ENCODE data around the gene ZBTB45. TPM values are rescaled to one million over a fixed set of nuclear protein-coding genes. Genes with fewer than 3 reads are reported as not detected.

The ZBTB45 gene
- total and polyA plus RNA-seq, 9 of the 15 experiments (the other 6 are each of a cell fraction or from before 2014, with no cell fraction given), result 0.08 to 16.1 (median 1.8) TPM

- ATAC-seq (peak; percentile 91), DNase-seq (ENCODE audit: extremely low read depth in 1 of 4, low spot score in 3 of 4) (peak; percentile 91 to 99 (median 94)), FAIRE-seq (peak; percentile 95)
- H3K4me2 ChIP-seq (ENCODE audit: insufficient read depth, low read length), result peak within 1 kb of the TSS; percentile 90
- peak within 1 kb of the TSS; percentile 92 for H3K27ac ChIP-seq (ENCODE audit: extremely low read depth, low read depth, low read length)
- POLR2A ChIA-PET, result interaction anchor here (0.5 to 2.1 kb wide), 10 partner anchors 10 to 108 kb away, joined by 3 to 6 read pairs (median 4); partner anchors contain the start of genes CHMP2A and ZNF584
- under 1% methylated on average over 55 of the region's 64 CpGs for WGBS (ENCODE audit: insufficient coverage, low coverage, missing lambda C conversion rate)
- H3K79me2 ChIP-seq (ENCODE audit: control insufficient read depth, insufficient read depth, low read length), result no peaks in the 10 kb centered on the region
- H3K4me1 ChIP-seq (replicated peaks in 1 of 2; ENCODE audit: control insufficient read depth in 2 of 2, insufficient read depth in 2 of 2, low read length in 2 of 2), result peaks cover 26 to 52% of the 10 kb centered on the region in 2 experiments
- no peaks in the 10 kb centered on the region for H3K27me3 ChIP-seq (ENCODE audit: control insufficient read depth in 2 of 2, insufficient read depth in 2 of 2, low read length in 2 of 2)
- peak within 1 kb of the TSS; percentile 99 for H2AFZ ChIP-seq (ENCODE audit: low read depth, low read length)
- BruUV-seq (replicated peaks), result no TSS peak
- no peaks in the 10 kb centered on the region for H3K9me3 ChIP-seq (replicated peaks; ENCODE audit: control insufficient read depth, insufficient read depth, low read depth, low read length)
- in situ Hi-C loops (cut with MboI) (no loop called here), intact Hi-C loops (cut with micrococcal nuclease) (loop anchor here (1.0 to 5.0 kb wide), 3 partner anchors 43 to 294 kb away; partner anchors contain the start of genes ZBTB45, ZNF274 and ZSCAN22)
- CTCF ChIA-PET (ENCODE audit: low intra/inter-chr PET ratio), result no interaction called here
- no peaks in the 10 kb centered on the region for H3K9me1 ChIP-seq (ENCODE audit: control insufficient read depth, insufficient read depth, low read length)
- peak within 1 kb of the TSS; percentile 75 to 90 for H3K9ac ChIP-seq (ENCODE audit: insufficient read depth in 1 of 2, low read depth in 2 of 2, low read length in 2 of 2)
- 0 out of 2 replicates have a peak, but pooled peaks cover 9% of the 10 kb centered on the region for H4K20me1 ChIP-seq (replicated peaks; ENCODE audit: control insufficient read depth, insufficient read depth, low read length)
- peak within 1 kb of the TSS; percentile 59 for H3K4me3 ChIP-seq
- peaks cover 37% of the 10 kb centered on the region; the same call in 2 of the 3 replicates for H3K36me3 ChIP-seq (ENCODE audit: control insufficient read depth, insufficient read depth, low read length)
- TF ChIP-seq KLF1 (tag; IDR thresholded peaks at IDR 0.05) (peak; percentile 82), TRIM24 (IDR thresholded peaks at IDR 0.05) (peak in 1 of 2 experiments; percentile 1; a peak in 1 of 4 replicates), SIX5 (IDR thresholded peaks at IDR 0.05; ENCODE audit: borderline replicate concordance in 1 of 2, insufficient read depth in 1 of 2, low read depth in 1 of 2, low read length in 2 of 2) (peak; percentile 77 to 78; a peak in 3 of 4 replicates), HDAC2 (IDR thresholded peaks at IDR 0.05) (peak; percentile 21; the same call in 1 of the 2 replicates), TRIM28 (IDR thresholded peaks at IDR 0.05) (no peak), SMAD2 (IDR thresholded peaks at IDR 0.05; ENCODE audit: low read depth, low read length) (no peak), ZBTB40 (IDR thresholded peaks at IDR 0.05) (peak; percentile 90), ZBTB40 (CRISPR knock-in tag; IDR thresholded peaks at IDR 0.05) (no peak), ZNF830 (CRISPR knock-in tag; IDR thresholded peaks at IDR 0.05) (peak; percentile 74; the same call in 1 of the 2 replicates), MEF2A (IDR thresholded peaks at IDR 0.05; ENCODE audit: control insufficient read depth, low read depth, low read length) (no peak), PHF20 (IDR thresholded peaks at IDR 0.05; ENCODE audit: partially characterized antibody) (peak; percentile 30), PKNOX1 (IDR thresholded peaks at IDR 0.05) (peak; percentile 63)
These were observed 43.7 kb downstream of the ZBTB45 start, which contains the start of gene ZNF446 for GRCh38 chr19:58475714-58476497. ZNF446 (plus strand) TSS chr19:58476352; CDS start chr19:58477219, 867 bp downstream.

Measured in K562 (cell line).